ENCODE measurements around the gene MEGF6. TPM values are rescaled to one million over a fixed set of nuclear protein-coding genes. Genes with fewer than 3 reads are reported as not detected.

MEGF6 gene
- total and polyA plus RNA-seq, 2 experiments from 2014 or later = 11.6 to 21.9 TPM

GRCh38 chr1:3478187-3478586 is 133.1 kb downstream of the MEGF6 start:
- no peaks in the 10 kb centered on the region for H3K9me3 ChIP-seq (ENCODE audit: low read depth)
- H4K20me1 ChIP-seq (ENCODE audit: insufficient read depth, poor library complexity, severe bottlenecking) = no peaks in the 10 kb centered on the region
- H3K79me2 ChIP-seq = no peaks in the 10 kb centered on the region
- DNase-seq (ENCODE audit: low spot score) = no peak
- H3K4me2 ChIP-seq = no peak overlapping the region
- no peak overlapping the region for H3K4me3 ChIP-seq
- no peaks in the 10 kb centered on the region for H3K9me2 ChIP-seq (replicated peaks; ENCODE audit: insufficient read depth)
- no peak overlapping the region for H2AFZ ChIP-seq
- H3K27me3 ChIP-seq = no peaks in the 10 kb centered on the region
- TF ChIP-seq CTCF (IDR thresholded peaks at IDR 0.05; ENCODE audit: poor library complexity) = no peak
- TF ChIP-seq EZH2 (IDR thresholded peaks at IDR 0.05; ENCODE audit: borderline replicate concordance) = no peak
- no peak for TF ChIP-seq EZH2phosphoT487 (IDR thresholded peaks at IDR 0.05; ENCODE audit: low read depth, severe bottlenecking, unreplicated experiment)
- H3K36me3 ChIP-seq (replicated peaks; ENCODE audit: insufficient read depth, low read depth) = no peaks in the 10 kb centered on the region
- no peaks in the 10 kb centered on the region for H3K4me1 ChIP-seq (ENCODE audit: insufficient read depth)
- WGBS (ENCODE audit: low lambda C conversion rate, missing lambda C conversion rate) = 92% methylated on average over 24 of the region's 24 CpGs
- no peak overlapping the region for H3K27ac ChIP-seq

- H3K4me1 ChIP-seq (ENCODE audit: insufficient read depth) = no peaks in the 10 kb centered on the region
These were observed 133.9 kb downstream of the MEGF6 start for GRCh38 chr1:3477241-3477995.

GRCh38 chr1:3476666-3477065 is 134.6 kb downstream of the MEGF6 start:
- no peaks in the 10 kb centered on the region for H3K9me3 ChIP-seq (ENCODE audit: low read depth)
- no peaks in the 10 kb centered on the region for H3K9me2 ChIP-seq (replicated peaks; ENCODE audit: insufficient read depth)
- H4K20me1 ChIP-seq (ENCODE audit: insufficient read depth, poor library complexity, severe bottlenecking) = no peaks in the 10 kb centered on the region
- peaks cover 6% of the 10 kb centered on the region for H3K4me1 ChIP-seq (ENCODE audit: insufficient read depth)
- no peaks in the 10 kb centered on the region for H3K36me3 ChIP-seq (replicated peaks; ENCODE audit: insufficient read depth, low read depth)
- DNase-seq (ENCODE audit: low spot score) = no peak
- TF ChIP-seq EZH2 (IDR thresholded peaks at IDR 0.05; ENCODE audit: borderline replicate concordance) = no peak
- TF ChIP-seq CTCF (IDR thresholded peaks at IDR 0.05; ENCODE audit: poor library complexity) = no peak
- no peak for TF ChIP-seq EZH2phosphoT487 (IDR thresholded peaks at IDR 0.05; ENCODE audit: low read depth, severe bottlenecking, unreplicated experiment)
- no peak overlapping the region for H2AFZ ChIP-seq
- no peak overlapping the region for H3K4me3 ChIP-seq
- H3K27me3 ChIP-seq = no peaks in the 10 kb centered on the region
- H3K79me2 ChIP-seq = no peaks in the 10 kb centered on the region
- H3K27ac ChIP-seq = no peak overlapping the region
- no peak overlapping the region for H3K4me2 ChIP-seq
- 96% methylated on average over 12 of the region's 16 CpGs for WGBS (ENCODE audit: low lambda C conversion rate, missing lambda C conversion rate)

More at GRCh38 chr1:3477241-3477995, 133.9 kb downstream of the MEGF6 start:
- Histone ChIP-seq H3K79me2 (no peaks in the 10 kb centered on the region), H2AFZ (no peak overlapping the region), H3K27me3 (no peaks in the 10 kb centered on the region), H3K27ac (no peak overlapping the region), H3K4me3 (no peak overlapping the region), H3K36me3 (replicated peaks; ENCODE audit: insufficient read depth, low read depth) (no peaks in the 10 kb centered on the region), H3K9me3 (ENCODE audit: low read depth) (no peaks in the 10 kb centered on the region), H4K20me1 (ENCODE audit: insufficient read depth, poor library complexity, severe bottlenecking) (no peaks in the 10 kb centered on the region), H3K9me2 (replicated peaks; ENCODE audit: insufficient read depth) (no peaks in the 10 kb centered on the region), H3K4me2 (no peak overlapping the region)
- 87% methylated on average over 26 of the region's 28 CpGs for WGBS (ENCODE audit: low lambda C conversion rate, missing lambda C conversion rate)
- no peak for DNase-seq (ENCODE audit: low spot score)
- TF ChIP-seq EZH2 (IDR thresholded peaks at IDR 0.05; ENCODE audit: borderline replicate concordance) = no peak
- TF ChIP-seq CTCF (IDR thresholded peaks at IDR 0.05; ENCODE audit: poor library complexity) = no peak
- TF ChIP-seq EZH2phosphoT487 (IDR thresholded peaks at IDR 0.05; ENCODE audit: low read depth, severe bottlenecking, unreplicated experiment) = no peak

Measured in hepatocyte (in vitro differentiated cells).